ENCODE results near the gene TMEM161A.

DNA sequence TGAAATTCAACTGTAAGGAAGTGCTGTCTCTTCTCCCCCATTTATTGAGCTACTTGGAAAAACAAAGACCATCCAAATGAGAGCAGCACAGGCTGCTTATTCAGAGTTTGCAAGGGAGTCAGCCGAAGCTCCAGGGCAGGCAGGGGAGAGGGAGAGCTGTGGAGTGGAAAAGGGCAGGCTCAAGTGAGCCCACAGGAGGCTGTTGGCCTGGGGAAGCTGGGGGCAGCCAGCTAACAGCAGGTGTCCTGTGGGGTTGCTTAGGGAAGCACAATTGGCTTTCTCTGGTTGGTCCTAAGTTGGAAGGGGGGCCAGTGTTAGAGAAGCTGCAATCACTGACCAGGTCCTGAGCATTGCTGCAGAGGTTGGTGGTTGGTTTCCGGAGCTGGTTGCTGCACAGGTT lies 50.6 kb downstream of the TMEM161A start:
- TF ChIP-seq, protein P1, sequence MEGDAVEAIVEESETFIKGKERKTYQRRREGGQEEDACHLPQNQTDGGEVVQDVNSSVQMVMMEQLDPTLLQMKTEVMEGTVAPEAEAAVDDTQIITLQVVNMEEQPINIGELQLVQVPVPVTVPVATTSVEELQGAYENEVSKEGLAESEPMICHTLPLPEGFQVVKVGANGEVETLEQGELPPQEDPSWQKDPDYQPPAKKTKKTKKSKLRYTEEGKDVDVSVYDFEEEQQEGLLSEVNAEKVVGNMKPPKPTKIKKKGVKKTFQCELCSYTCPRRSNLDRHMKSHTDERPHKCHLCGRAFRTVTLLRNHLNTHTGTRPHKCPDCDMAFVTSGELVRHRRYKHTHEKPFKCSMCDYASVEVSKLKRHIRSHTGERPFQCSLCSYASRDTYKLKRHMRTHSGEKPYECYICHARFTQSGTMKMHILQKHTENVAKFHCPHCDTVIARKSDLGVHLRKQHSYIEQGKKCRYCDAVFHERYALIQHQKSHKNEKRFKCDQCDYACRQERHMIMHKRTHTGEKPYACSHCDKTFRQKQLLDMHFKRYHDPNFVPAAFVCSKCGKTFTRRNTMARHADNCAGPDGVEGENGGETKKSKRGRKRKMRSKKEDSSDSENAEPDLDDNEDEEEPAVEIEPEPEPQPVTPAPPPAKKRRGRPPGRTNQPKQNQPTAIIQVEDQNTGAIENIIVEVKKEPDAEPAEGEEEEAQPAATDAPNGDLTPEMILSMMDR (IDR thresholded peaks at IDR 0.05) = no peak
- no peak for TF ChIP-seq POLR2A (IDR thresholded peaks at IDR 0.05)

All from gastroesophageal sphincter (tissue), 3 donors.